ENCODE results near the gene FAM149A. TPM values are rescaled to one million over a fixed set of nuclear protein-coding genes. Genes with fewer than 3 reads are reported as not detected.

The FAM149A gene
- total RNA-seq, result under 0.01 TPM in 1 of 2 replicates, not detected in the other

DNA sequence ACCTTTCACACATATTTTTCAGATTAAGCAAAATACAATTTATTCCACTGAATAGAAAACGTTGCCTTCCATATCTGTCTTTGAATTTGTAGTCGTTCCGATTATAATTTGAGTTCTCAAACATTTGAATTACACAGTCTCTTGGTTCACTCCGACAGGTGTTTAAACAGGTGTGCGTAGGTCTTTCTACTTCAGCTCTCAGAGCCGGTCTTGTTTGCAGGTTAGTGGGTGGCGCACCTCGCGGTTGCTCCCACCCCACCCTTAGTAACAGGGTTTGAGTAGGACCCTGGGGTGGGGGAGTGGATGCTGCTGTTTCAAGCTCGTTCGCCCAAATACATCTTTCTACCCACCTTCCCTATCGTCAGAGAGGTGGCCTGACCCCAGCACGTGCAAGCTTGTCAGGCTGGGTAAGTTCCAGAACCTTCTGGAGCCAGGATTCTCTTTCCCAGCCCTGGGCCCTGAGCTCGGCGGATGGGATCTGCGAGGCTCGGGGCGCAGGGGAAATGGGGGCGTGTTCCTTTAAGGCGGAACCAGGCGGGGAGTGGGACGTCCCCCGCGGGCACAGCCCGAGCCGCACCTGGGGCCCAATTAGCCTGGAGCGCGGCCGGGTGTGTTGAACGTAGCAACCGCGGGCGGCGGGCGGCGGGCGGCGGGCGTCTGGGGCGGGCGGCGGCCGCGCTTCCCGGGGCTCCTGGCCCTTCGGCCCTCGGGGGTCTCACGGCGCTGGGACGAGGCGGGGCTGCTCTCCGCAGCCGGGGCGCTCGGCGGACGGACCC is at the start of gene FAM149A:
Gene FAM149A (plus strand): TSS at position 591 of the 776 bp plus-strand sequence.
- no peak for DNase-seq (ENCODE audit: low read depth in 2 of 2)

DNA sequence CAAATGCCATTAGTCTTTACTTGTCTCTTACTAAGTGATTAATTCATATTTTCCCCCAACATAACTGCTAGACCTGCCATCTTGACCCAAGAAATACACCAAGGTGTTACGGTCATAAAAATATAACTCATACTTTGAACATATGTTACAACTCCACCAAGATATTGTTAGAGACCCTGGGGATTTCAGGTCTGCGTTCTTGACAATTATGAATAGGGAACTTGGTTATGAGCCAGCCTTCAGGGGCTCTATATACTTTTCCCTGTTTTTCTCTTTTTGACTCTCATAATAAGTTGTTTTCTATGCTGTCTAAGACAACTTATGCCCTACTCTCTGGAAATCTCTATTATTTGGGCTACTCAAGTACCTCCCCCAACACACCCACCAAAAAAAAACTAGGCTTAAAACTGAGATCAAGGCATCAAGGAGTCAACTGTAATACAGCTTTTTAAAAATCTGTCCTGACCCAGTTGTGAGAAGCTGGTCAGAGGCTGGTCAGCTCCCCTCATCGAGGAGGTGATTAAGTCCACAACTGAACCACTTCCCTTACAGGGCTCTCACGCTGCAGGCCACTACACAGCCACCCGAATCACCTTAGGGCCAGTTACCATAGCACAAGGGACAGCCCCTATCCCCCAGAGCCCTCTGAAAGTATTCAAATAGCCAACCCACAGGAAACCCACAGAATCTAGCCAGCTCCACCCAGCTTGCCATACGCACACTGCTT is 46.1 kb upstream of the FAM149A start:
- no peak for DNase-seq (ENCODE audit: low read depth in 2 of 2)

DNA sequence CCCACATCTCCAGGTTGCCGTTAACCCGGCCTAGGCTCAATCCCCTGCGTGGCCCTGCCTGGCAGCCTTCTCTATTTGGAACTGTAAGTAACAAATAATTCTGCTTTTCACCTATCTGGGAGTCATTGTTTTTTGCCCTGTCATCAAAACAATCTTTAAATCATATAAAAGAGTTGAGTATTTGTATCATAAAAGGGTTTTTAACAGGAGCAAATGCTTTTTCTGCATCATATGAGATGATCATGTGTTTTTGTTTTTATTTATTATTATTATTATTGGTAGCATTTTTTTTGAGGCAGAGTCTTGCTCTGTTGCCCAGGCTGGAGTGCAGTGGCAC is 45.6 kb upstream of the FAM149A start:
- no peak for DNase-seq (ENCODE audit: low read depth in 2 of 2)

DNA sequence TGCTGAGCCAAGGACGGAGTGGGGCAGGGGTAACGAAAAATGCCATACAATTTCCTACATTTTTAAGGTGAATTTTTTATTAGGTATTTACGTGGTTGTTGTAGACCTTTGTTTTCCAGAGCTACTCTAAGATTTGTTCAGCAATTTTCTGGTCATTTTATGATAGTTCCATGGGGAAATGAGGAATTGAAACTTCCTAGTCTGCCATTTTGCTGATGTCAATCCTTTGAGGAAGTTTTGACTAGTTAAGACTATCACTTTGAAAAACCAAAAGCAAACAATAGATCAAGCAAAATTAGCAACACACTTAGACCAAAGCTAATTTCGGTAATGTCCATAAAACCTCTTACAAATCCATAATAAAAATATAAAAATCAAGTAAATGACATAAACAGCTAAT is 42.6 kb upstream of the FAM149A start:
- no peak for DNase-seq (ENCODE audit: low read depth in 2 of 2)

DNA sequence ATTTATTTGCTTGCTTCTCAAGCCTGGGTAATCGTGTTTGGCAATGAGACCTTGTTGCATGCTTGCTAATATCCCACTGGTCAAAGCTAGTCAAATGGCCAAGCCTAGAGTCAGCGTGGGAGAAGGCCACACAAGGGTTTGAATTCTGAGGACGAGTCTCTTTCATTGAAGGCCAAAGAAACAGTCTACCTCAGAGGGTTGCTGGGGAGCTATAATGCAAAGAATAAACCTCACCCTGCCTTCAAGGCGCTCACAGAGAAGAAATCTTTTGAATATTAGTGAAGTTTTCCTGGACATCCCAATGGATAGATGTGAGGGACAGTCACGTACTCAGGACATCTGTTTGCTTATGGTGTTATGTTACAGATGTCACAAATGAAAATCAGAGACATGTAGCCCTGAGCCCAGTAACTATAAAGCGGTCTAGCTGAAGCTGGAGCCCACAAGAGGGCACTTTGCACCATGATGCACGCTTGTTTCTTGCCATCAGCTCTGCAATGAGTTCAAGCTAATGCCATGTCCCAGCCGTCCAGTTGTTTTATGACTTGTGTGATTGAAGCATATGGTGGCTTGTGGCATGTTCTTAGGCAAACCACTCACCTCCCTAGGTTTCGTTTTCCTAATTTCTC is 36.6 kb upstream of the FAM149A start:
- peak; percentile 74 to 82 for DNase-seq (ENCODE audit: low read depth in 2 of 2)

DNA sequence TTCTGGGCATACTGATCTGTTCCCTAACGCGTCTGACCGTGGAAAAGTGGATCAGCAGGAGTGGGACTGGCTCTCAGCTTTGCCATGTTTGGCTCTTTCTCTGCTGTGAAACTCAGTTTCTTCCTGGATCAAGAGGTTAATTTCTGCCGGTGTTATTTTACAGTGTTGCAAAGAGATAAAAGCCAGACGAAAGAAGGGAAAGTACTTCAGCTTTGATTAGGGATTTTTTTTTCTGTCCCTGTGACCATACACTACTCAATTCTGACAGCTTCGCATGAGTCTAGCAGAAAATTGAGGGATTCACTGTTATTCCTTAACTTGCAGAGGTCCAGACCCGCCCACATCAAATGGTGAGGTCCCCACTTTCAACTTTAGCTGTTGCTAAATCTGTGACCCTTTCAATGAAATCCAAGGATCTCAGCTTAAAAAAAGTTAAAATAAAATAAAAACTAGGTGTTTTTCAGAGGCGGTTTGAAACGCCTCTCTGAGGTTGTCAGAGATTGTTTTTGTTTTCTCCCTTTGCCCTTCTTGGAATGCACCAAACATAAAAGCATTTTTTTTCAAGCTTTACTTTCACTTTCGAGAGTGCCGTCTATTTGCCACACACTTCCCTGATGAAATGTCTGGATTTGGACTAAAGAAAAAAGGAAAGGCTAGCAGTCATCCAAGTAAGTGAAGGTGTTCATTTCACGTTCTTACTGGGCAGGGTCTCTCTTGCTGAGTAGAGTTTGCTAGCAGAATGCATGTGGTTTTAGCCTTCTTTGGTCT is 35.7 kb upstream of the FAM149A start, which contains the start of gene TLR3:
Gene TLR3 (plus strand): TSS at position 576 of the 768 bp plus-strand sequence. CDS start 7,464 bp downstream, outside the sequence.
- peak; percentile 30 to 57 for DNase-seq (ENCODE audit: low read depth in 2 of 2)

DNA sequence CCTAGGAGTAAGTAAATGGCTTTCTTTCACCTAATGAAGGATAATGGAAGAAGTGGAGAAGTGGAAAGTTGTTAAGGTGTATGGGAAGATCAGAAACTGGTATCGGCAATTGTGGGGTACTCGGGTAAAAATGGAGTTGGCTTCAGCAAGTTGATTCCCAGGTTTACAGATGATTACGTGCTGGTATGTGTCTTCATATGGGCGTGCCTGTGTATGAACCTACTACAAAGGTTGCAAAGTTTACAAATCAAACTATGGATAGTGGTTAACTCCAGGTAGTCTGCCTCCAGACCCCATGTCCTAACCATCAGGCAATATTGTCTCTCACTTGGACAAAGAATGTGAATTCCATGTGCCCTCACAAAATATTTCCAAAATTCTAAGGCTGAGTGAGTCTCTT is 34.8 kb upstream of the FAM149A start:
- no peak for DNase-seq (ENCODE audit: low read depth in 2 of 2)

DNA sequence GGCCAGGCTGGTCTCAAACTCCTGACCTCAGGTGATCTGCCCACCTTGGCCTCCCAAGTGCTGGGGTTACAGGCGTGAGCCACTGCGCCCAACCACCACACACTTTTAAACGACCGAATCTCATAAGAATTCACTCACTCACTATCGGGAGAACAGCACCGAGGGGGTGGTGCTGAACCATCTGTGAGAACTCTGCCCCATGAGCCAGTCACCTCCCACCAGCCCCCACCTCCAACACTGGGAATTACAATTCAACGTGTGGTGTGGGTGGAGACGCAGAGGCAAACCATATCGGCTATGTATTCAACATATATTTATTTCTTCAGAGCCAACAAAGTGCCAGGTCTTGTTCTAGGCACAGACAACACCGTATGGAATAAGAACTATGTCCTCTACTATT is 32.0 kb upstream of the FAM149A start:
- no peak for DNase-seq (ENCODE audit: low read depth in 2 of 2)

DNA sequence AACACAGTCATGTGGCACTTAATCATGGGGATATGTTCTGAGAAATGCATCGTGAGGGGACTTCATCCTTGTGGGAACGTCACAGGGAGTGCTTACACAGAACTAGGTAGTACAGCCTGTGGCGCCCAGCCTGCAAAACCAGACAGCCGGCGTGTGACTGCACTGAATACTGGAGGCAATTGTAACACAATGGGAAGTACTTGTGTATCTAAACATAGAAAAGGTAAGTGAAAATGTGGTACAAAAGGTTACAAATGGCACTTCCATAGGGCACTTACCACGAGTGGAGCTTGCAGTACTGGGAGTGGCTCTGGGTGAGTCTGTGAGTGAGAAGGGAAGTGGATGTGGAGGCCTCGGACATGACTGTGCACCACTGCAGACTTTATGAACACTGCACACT is 30.3 kb upstream of the FAM149A start:
- DNase-seq (ENCODE audit: low read depth in 2 of 2), result peak; percentile 33 to 62

DNA sequence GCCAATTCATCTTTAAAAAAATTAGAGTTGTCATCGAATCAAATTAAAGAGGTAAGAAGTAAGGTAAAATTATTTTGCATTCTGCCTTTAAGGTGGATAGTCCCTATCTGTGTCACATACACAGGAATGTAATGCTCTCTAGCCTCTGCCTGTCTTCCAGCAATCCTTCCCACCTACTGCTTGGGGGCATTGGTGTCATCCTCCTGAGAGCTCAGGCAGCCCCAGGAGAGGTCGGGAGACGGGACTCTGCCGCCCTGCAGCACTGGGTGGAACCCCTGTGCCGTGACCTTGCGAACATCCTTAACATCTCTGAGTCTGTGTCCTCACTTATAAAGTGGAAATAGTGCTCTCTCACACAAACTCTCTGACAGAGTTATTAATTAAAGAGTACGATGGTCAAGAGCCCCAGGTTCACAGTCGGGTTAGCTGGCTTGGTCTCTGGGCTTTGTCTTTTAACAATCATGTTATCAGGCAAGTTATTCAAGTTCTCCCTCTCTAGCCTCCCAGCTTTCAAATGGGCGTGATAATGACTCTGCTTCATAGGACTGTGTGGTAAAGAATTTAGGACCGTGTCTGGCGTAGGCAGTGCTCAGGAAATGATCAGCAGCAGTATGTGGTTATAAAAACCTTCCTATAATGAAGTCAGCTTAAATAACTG is 25.4 kb upstream of the FAM149A start:
- no peak for DNase-seq (ENCODE audit: low read depth in 2 of 2)

DNA sequence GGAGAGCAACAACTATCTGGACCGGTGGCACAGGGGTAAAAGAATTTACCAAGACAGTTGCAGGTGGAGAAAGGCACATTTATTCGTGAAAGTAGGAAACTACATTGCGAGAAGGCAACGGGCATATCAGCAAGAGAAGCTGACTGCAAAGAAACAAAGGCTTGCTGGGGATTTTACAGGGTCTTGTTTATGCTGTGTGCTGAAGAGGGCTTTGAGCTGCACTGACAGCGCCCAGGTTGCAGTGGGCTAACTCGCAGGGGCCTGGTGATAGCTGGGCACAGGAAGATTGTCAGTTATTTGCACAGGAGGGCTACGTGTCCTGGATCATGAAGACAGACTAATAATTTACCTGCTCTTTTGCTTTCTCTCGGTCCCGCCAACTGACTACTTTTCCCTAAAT is 24.8 kb upstream of the FAM149A start:
- no peak for DNase-seq (ENCODE audit: low read depth in 2 of 2)

DNA sequence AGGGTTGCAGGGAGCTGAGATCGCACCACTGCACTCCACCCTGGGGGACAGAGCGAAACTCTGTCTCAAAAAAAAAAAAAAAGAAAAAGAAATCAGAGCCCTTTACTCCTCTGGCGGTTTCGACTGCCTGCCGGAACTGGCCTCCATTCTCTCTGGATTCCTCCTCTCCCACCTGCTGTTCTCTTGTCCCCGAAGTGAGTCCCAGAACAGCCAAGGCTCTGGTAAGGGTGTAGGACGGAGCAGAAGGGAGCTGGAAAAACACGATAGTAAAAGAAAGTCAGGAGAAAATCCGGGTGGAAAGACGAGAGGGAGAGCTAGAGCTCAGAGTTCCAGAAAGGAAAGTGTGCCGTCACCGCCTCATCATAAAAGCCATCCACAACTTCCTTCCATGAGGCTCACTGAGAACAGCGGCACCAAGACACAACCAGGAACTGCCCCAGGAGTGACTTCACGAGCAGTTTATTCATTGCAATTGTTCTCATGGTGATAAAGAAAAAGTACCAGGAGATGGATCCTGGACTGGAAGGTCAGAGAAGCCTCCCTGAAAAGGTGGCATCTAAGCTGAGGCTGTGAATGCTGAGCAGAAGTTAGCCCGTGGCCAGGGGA is 23.2 kb upstream of the FAM149A start:
- DNase-seq (ENCODE audit: low read depth in 2 of 2), result peak in 1 of 2 donors; percentile 39

DNA sequence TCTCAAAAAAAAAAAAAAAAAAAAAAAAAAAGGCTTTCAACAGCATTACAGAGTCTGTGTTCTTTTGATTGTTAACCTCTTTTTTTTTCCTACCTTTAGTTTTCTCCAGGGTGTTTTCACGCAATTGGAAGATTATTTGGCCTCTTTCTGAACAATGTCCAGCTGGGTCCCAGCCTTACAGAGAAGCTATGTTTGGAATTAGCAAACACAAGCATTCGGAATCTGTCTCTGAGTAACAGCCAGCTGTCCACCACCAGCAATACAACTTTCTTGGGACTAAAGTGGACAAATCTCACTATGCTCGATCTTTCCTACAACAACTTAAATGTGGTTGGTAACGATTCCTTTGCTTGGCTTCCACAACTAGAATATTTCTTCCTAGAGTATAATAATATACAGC is 22.3 kb upstream of the FAM149A start:
- no peak for DNase-seq (ENCODE audit: low read depth in 2 of 2)

DNA sequence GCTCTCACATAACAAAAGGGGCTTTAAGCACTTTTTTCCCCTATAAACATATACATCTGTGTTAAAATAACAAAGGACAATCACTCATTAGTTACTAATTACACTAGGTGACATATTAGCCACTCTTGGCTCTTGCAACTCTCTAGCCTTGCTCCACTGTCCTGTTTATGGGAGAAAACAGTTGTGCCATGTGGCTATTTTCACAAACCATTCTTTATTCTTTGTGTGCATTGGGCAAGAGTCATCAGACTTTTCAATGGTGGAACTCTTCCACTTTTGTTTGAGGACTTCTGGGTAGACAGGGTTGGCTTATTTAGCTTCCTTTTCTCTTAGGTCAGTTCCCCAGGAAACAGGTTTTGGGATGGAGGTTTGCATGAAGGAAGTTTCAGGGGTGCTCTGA is 16.0 kb upstream of the FAM149A start:
- DNase-seq (ENCODE audit: low read depth in 2 of 2), result no peak

DNA sequence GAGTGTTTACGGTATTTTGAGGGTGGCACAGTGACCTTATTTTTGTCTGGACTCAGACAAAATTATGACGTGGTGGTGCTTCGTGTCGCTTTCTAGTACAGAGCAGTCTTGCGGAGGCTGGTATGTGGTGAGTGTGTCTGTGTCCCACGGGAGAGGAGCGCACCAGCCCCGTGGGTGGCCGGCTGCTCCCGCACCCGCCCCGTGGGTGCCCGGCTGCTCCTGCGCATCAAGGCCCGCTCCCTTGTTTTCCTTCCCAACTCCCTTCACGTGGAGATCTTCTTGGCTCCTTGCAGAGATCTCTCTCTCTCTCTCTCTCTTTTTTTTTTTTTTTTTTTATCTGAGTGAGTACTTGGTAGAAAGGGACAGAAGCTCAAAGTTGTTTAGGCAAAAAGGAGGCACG is 12.2 kb upstream of the FAM149A start:
- DNase-seq (ENCODE audit: low read depth in 2 of 2), result no peak

DNA sequence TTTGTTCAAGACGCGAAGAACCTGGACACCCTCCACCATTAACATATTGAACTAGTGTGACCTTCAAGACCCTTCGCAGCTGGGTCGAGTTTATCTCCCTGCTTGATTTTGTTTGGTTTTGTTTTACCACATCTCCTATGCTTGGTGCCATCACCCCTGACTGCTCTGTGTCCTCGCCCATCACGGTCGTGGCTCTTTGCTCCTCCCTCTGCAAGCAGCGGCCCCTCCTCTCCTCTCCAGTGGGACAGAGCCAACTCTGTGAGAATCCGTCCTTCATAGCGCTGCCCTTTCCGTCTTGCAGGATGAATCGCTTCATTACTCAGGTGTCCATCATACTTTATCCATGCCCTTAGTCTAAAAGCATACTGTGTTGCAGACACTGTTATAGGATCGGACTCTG is 9.1 kb upstream of the FAM149A start:
- no peak for DNase-seq (ENCODE audit: low read depth in 2 of 2)

DNA sequence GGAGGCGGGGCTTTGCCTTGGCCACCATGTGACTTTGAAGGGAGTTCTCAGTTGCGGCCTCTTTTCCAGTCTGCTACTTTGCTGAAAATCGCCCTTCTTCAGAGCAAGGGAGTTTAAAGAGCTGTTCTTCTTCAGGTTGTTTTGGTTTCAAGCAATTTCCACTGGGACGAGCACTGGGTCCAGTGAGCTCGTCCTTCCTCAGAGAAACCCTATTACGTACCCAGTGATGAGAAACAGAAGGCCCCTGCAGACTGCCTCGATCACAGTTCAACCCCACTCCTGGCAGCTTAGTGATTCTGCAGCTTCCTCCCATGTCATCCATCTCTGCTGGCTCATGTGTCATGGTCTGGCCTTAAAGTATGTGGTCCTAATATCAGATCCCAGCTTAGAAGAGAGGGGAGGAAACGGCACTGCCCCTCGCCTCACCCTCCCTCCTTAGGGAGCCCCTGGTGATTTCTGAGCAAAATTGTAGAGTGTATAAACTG is 7.8 kb upstream of the FAM149A start:
- no peak for DNase-seq (ENCODE audit: low read depth in 2 of 2)

DNA sequence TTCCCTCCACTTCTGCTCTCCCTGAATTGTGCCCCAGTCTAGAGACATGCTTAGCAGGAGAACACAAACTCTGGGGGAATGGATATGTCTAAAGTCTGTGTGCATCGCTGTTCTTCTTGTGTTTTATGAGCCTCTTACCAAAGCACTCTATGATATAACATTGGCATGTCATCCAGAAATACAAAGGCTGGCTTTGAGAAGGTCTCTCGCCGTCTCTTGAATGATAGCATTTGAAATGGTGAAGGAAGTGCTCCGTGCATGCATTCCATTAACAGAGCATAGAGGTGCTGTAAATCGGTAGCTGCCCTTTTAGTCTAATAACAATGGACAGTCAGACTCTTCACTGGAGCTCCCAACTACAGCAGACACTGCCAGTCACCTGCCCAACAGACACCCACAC is 7.1 kb upstream of the FAM149A start:
- no peak for DNase-seq (ENCODE audit: low read depth in 2 of 2)

DNA sequence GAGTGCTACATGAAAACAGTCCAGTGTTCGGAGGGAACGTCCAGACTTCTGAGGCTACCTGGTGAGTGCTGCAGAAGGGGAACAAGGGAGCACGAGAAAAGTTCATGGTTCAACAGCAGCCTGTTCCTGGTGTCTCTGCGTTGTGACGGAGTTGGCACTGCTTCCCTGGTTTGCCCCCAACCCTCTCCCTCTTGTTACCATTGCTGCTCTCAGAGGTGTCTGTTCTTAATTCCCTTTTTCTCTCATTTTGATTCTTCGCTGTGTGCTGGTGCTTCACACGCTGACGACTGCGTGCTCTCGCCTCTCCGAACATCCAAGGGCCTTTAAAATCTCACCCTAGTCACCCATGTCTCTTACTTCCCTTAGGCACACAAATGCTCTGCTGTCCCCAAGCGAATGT is 1.6 kb upstream of the FAM149A start:
- DNase-seq (ENCODE audit: low read depth in 2 of 2), result no peak

DNA sequence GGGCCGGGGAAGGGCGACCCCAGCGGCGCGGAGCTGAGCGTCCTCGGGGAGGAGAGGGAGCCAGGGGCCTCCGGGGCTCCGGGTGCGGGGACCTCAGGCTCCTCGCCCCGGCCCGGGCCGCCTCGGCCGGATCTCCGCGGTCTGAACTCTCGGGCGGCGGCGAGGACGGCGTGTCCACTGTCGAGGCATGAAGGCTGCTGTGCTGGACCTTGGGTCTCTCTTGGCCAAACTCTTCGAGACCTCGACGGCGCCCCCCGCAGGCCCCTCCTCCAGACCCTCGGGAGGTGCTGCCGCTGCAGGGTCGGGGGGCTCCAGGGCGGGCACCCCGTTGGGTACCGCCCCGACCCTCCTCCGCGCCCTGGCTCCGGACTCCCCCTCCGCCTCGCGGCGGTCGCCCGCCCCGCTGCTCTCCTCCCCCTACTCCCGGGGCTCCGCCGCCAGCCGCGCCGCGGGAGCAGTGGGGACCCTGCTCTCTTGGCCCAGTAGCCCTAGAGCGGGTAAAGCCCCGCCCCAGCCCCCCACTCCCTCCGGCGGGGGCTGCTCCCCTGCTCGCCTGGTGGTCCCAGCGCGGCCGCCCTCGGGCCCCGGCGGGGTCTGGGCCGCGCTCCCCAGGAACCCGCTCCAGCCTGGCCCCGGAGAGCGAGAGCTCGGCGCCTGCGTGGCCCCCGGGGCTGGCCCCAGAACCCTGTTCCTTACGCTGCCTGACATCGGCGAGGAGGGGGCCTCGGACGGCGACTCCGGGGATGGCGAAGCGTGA is 564 bp downstream of the FAM149A start:
- DNase-seq (ENCODE audit: low read depth in 2 of 2), result no peak

Measured in lung microvascular endothelial cell (primary cell).